ENCODE results near the gene TAT.
"Not testable (repeated sequence)": the region's sequence is repeated elsewhere in the genome, so short reads cannot be mapped to it uniquely, and the experiment has no call there.

TAT gene

DNA sequence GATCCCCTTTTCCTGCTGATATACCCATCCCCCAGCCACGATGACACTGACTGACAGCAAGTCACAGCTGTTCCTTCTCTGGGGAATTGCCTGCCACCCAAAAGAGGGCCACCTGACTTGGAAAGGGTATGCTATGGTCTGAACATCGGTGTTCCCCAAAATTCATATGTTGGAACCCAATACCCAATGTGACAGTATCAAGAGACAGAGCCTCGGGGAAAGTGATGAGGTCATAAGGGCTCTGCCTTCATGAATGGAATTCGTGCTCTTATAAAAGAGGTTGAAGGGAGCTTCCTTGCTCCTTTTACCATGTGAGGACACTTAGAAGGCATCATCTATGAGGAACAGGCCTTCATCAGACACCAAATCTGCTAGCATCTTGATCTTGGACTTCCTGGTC, 41.5 kb upstream of the TAT start:
- Histone ChIP-seq H3K27me3 (replicated peaks) (no peaks in the 10 kb centered on the region), H3K27ac (no peak overlapping the region), H3K4me3 (ENCODE audit: low read depth, low read length) (no peak overlapping the region), H3K36me3 (replicated peaks) (no peaks in the 10 kb centered on the region)
- no peak for DNase-seq
- in situ Hi-C loops (cut with HindIII; ENCODE audit: low pct_ligation_motif_present, low sequenced_read_pairs) = no loop called here
- TF ChIP-seq CTCF (IDR thresholded peaks at IDR 0.05; ENCODE audit: low read depth, low read length, missing control alignments) = no peak

DNA sequence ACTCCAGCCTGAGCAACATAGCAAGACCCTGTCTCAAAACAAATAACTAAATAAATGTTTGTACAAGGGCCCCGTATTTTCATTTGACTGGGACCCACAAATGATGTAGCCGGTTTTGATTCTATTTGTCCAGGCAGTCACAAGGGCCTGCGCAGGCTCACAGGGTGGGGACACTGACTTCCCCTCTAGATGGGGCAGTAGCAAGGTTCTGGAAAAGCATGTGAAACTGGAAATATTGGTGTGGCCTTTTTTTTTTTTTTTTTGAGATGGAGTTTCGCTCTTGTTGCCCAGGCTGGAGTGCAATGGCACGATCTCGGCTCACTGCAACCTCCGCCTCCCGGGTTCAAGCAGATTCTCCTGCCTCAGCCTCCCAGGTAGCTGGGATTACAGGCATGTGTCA, 38.1 kb upstream of the TAT start:
- DNase-seq; H3K27ac ChIP-seq; H3K36me3 ChIP-seq (replicated peaks); H3K4me3 ChIP-seq (ENCODE audit: low read depth, low read length); H3K27me3 ChIP-seq (replicated peaks); in situ Hi-C loops (cut with HindIII; ENCODE audit: low pct_ligation_motif_present, low sequenced_read_pairs): not testable (repeated sequence)

GRCh38 chr16:71610936-71611871, 34.3 kb upstream of the TAT start:
- H3K4me3 ChIP-seq (ENCODE audit: low read depth, low read length) = no peak overlapping the region
- peak; percentile 99 for TF ChIP-seq CTCF (IDR thresholded peaks at IDR 0.05; ENCODE audit: low read depth, low read length, missing control alignments)

DNA sequence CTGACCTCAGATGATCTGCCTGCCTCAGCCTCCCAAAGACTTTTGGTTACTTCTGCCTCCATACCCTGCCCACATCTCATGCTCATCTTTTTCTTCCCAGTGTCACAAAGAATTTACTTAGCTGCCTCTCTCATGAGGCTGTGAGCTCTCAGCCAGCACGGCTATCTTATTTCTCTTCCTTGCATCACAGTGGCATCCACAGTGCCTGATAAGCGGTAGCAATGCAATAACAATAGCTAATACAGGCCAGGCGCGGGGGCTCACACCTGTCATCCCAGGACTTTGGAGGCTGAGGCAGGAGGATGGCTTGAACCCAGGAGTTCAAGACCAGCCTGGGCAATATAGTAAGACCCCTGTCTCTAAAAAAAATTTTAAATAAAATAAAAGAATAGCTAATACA, 33.6 kb upstream of the TAT start:
- DNase-seq = no peak
- Histone ChIP-seq H3K4me3 (ENCODE audit: low read depth, low read length) (no peak overlapping the region), H3K27me3 (replicated peaks) (no peaks in the 10 kb centered on the region), H3K36me3 (replicated peaks) (no peaks in the 10 kb centered on the region), H3K27ac (no peak overlapping the region)
- TF ChIP-seq CTCF (IDR thresholded peaks at IDR 0.05; ENCODE audit: low read depth, low read length, missing control alignments) = no peak
- in situ Hi-C loops (cut with HindIII; ENCODE audit: low pct_ligation_motif_present, low sequenced_read_pairs) = no loop called here

More at GRCh38 chr16:71610936-71611871, 34.3 kb upstream of the TAT start:
- in situ Hi-C loops (cut with HindIII; ENCODE audit: low pct_ligation_motif_present, low sequenced_read_pairs) = no loop called here
- no peak overlapping the region for H3K27ac ChIP-seq
- DNase-seq = peak; percentile 44
- no peaks in the 10 kb centered on the region for H3K36me3 ChIP-seq (replicated peaks)
- H3K27me3 ChIP-seq (replicated peaks) = no peaks in the 10 kb centered on the region

DNA sequence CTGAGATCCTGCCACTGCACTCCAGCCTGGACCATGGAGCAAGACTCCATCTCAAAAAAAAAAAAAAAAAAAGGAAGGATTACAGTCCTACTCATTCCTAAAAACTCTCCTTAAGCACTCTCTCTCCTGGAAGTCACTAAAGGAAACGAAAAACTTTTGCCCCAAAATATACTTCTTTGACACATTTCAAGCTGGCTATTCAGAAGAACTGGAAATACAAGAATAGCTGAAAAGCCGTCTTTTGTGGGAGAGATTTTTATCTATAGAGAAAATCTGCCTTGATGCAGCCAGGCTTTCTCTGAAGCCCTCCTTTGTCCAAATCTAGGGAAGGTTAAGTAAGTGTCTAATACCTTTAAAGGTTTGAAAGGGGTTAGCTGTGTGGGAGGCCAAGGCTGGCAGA, 32.2 kb upstream of the TAT start:
- no peak for DNase-seq
- in situ Hi-C loops (cut with HindIII; ENCODE audit: low pct_ligation_motif_present, low sequenced_read_pairs) = no loop called here
- Histone ChIP-seq H3K36me3 (replicated peaks) (no peaks in the 10 kb centered on the region), H3K27me3 (replicated peaks) (no peaks in the 10 kb centered on the region), H3K27ac (no peak overlapping the region), H3K4me3 (ENCODE audit: low read depth, low read length) (no peak overlapping the region)
- TF ChIP-seq CTCF (IDR thresholded peaks at IDR 0.05; ENCODE audit: low read depth, low read length, missing control alignments) = no peak

- Histone ChIP-seq H3K4me3 (ENCODE audit: low read depth, low read length) (no peak overlapping the region), H3K27ac (no peak overlapping the region), H3K27me3 (replicated peaks) (no peaks in the 10 kb centered on the region), H3K36me3 (replicated peaks) (no peaks in the 10 kb centered on the region)
- DNase-seq = no peak
- no peak for TF ChIP-seq CTCF (IDR thresholded peaks at IDR 0.05; ENCODE audit: low read depth, low read length, missing control alignments)
- in situ Hi-C loops (cut with HindIII; ENCODE audit: low pct_ligation_motif_present, low sequenced_read_pairs) = no loop called here
Observed at GRCh38 chr16:71600822-71601221, 23.9 kb upstream of the TAT start.

DNA sequence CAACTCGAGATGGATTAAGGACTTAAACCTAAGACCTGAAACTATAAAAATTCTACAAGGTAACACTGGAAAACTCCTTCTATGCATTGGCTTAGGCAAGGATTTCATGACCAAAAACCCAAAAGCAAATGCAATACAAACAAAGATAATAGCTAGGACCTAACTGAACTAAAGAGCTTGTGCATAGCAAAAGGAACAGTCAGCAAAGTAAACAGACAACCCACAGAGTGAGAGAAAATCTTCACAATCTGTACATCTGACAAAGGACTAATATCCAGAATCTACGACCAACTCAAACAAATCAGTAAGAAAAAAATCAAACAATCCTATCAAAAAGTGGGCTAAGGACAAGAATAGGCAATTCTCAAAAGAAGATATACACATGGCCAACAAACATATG, 21.5 kb upstream of the TAT start:
- H3K27me3 ChIP-seq (replicated peaks); H3K27ac ChIP-seq; DNase-seq; H3K4me3 ChIP-seq (ENCODE audit: low read depth, low read length); H3K36me3 ChIP-seq (replicated peaks); in situ Hi-C loops (cut with HindIII; ENCODE audit: low pct_ligation_motif_present, low sequenced_read_pairs): not testable (repeated sequence)

GRCh38 chr16:71595340-71595826, 18.5 kb upstream of the TAT start:
- H3K27me3 ChIP-seq (replicated peaks); H3K27ac ChIP-seq; H3K36me3 ChIP-seq (replicated peaks); in situ Hi-C loops (cut with HindIII; ENCODE audit: low pct_ligation_motif_present, low sequenced_read_pairs); DNase-seq; H3K4me3 ChIP-seq (ENCODE audit: low read depth, low read length): not testable (repeated sequence)

Measured in brain microvascular endothelial cell (primary cell).